ENCODE results near the gene AGRN. TPM values are rescaled to one million over a fixed set of nuclear protein-coding genes. Genes with fewer than 3 reads are reported as not detected.

AGRN gene
- total RNA-seq, 1 experiment from 2014 or later: 134 TPM

DNA sequence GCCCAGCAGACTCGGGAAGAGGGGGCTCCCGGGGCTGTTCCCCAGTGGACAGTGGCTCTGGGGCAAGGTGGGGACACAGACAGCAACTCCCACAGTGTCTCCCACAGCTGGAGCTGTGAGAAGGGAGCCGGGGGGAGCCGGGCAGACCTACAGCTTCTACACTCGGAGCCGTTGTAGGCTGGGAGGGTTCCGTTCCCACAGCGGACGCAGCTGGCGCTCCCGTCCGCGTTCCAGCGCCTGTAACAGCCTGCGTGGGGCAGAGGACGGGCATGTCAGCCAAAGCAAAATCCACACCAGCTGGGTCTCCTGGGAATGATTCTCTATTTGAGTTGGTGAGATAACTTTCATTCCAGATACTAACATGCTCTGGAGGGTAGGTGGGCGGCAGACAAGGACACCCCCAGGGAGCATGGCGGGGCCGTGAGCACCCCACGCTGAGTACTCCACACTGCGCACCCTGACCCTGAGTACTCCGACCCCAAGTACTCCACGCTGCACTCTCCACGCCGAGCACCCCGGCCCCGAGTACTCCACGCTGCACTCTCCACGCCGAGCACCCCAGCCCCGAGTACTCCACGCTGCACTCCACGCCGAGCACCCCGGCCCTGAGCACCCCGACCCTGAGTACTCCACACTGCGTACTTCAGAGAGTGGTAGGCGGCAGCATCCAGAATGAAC lies 67.6 kb downstream of the AGRN start:
- Histone ChIP-seq H3K27ac (ENCODE audit: low read depth, low read length) (no peak overlapping the region), H3K4me2 (ENCODE audit: low read length) (no peak overlapping the region), H3K27me3 (ENCODE audit: insufficient read depth, low read length) (no peaks in the 10 kb centered on the region), H3K79me2 (ENCODE audit: insufficient read depth, low read length) (no peaks in the 10 kb centered on the region), H3K9me2 (ENCODE audit: insufficient read depth) (no peaks in the 10 kb centered on the region), H3K4me3 (replicated peaks in 1 of 2; ENCODE audit: low read depth in 1 of 2, low read length in 2 of 2) (no peak overlapping the region), H2AFZ (ENCODE audit: low read depth, low read length, poor library complexity, severe bottlenecking) (no peak overlapping the region), H3K4me1 (ENCODE audit: control insufficient read depth in 1 of 2, insufficient read depth in 2 of 2, low read length in 2 of 2) (no peaks in the 10 kb centered on the region; a peak in 1 of 4 replicates), H3K9ac (ENCODE audit: low read length) (no peak overlapping the region), H3K9me3 (ENCODE audit: control insufficient read depth in 1 of 2, insufficient read depth in 1 of 2, low read depth in 1 of 2, low read length in 2 of 2) (no peaks in the 10 kb centered on the region), H3K36me3 (ENCODE audit: control insufficient read depth in 1 of 2, insufficient read depth in 2 of 2, low read length in 2 of 2) (no peaks in the 10 kb centered on the region), H4K20me1 (ENCODE audit: insufficient read depth) (no peaks in the 10 kb centered on the region)
- ChIA-PET CTCF (no interaction called here), POLR2A (interaction anchor here (0.5 kb wide), 1 partner anchor 65 kb away, joined by 3 read pairs; no protein-coding TSS in a partner anchor), RAD21 (ENCODE audit: low non-redundant PET in 1 of 2, low total read pairs in 2 of 2, uncharacterized antibody in 2 of 2, unreplicated experiment in 2 of 2) (no interaction called here)
- no TSS peak for BruUV-seq (replicated peaks)
- intact Hi-C loops (cut with micrococcal nuclease): no loop called here
- ATAC-seq (no peak), DNase-seq (ENCODE audit: low read depth, low spot score) (no peak)
- TF ChIP-seq, protein P1, sequence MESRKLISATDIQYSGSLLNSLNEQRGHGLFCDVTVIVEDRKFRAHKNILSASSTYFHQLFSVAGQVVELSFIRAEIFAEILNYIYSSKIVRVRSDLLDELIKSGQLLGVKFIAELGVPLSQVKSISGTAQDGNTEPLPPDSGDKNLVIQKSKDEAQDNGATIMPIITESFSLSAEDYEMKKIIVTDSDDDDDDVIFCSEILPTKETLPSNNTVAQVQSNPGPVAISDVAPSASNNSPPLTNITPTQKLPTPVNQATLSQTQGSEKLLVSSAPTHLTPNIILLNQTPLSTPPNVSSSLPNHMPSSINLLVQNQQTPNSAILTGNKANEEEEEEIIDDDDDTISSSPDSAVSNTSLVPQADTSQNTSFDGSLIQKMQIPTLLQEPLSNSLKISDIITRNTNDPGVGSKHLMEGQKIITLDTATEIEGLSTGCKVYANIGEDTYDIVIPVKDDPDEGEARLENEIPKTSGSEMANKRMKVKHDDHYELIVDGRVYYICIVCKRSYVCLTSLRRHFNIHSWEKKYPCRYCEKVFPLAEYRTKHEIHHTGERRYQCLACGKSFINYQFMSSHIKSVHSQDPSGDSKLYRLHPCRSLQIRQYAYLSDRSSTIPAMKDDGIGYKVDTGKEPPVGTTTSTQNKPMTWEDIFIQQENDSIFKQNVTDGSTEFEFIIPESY (IDR thresholded peaks at IDR 0.05; ENCODE audit: extremely low read depth, insufficient replicate concordance, low read length): no peak
- TF ChIP-seq POLR2AphosphoS5 (IDR thresholded peaks at IDR 0.05; ENCODE audit: low read depth, low read length) (no peak), ELF1 (IDR thresholded peaks at IDR 0.05; ENCODE audit: borderline replicate concordance, low read depth) (no peak), TCF7L2 (IDR thresholded peaks at IDR 0.05; ENCODE audit: borderline replicate concordance, extremely low read depth, insufficient read depth, insufficient read length) (no peak), RAD21 (IDR thresholded peaks at IDR 0.05; ENCODE audit: low read depth) (no peak), CBX3 (IDR thresholded peaks at IDR 0.05; ENCODE audit: low read depth) (no peak), CEBPB (IDR thresholded peaks at IDR 0.05; ENCODE audit: low read depth) (no peak), EZH2phosphoT487 (IDR thresholded peaks at IDR 0.05; ENCODE audit: borderline replicate concordance) (no peak)
- TF ChIP-seq, protein P2, sequence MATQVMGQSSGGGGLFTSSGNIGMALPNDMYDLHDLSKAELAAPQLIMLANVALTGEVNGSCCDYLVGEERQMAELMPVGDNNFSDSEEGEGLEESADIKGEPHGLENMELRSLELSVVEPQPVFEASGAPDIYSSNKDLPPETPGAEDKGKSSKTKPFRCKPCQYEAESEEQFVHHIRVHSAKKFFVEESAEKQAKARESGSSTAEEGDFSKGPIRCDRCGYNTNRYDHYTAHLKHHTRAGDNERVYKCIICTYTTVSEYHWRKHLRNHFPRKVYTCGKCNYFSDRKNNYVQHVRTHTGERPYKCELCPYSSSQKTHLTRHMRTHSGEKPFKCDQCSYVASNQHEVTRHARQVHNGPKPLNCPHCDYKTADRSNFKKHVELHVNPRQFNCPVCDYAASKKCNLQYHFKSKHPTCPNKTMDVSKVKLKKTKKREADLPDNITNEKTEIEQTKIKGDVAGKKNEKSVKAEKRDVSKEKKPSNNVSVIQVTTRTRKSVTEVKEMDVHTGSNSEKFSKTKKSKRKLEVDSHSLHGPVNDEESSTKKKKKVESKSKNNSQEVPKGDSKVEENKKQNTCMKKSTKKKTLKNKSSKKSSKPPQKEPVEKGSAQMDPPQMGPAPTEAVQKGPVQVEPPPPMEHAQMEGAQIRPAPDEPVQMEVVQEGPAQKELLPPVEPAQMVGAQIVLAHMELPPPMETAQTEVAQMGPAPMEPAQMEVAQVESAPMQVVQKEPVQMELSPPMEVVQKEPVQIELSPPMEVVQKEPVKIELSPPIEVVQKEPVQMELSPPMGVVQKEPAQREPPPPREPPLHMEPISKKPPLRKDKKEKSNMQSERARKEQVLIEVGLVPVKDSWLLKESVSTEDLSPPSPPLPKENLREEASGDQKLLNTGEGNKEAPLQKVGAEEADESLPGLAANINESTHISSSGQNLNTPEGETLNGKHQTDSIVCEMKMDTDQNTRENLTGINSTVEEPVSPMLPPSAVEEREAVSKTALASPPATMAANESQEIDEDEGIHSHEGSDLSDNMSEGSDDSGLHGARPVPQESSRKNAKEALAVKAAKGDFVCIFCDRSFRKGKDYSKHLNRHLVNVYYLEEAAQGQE (IDR thresholded peaks at IDR 0.05; ENCODE audit: low read depth): no peak
- TF ChIP-seq, protein P3, sequence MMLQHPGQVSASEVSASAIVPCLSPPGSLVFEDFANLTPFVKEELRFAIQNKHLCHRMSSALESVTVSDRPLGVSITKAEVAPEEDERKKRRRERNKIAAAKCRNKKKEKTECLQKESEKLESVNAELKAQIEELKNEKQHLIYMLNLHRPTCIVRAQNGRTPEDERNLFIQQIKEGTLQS (IDR thresholded peaks at IDR 0.05): no peak

Data from HCT116 (cell line).